K562 (cell line): ENCODE results near the gene EYA2. TPM values are rescaled to one million over a fixed set of nuclear protein-coding genes. Genes with fewer than 3 reads are reported as not detected.

Source experiments
- BRD9 ChIP-seq: fragments of 450-650 bp; IDR thresholded peaks from 2 replicates; pipeline ENCODE4 v1.6.1; 2018; ENCODE audit warnings: low read depth; ENCODE audit not compliant: partially characterized antibody
- CEBPG ChIP-seq, 3 experiments: fragments of 200-800 bp in 1 of 3; sonication (Bioruptor generic) in 1 of 3; sonication (generic) in 1 of 3; formaldehyde crosslinking in 1 of 3; IDR thresholded peaks in 2 of 3; conservative IDR thresholded peaks in 1 of 3; 2 replicates each; pipeline versions ENCODE4 v1.6.1 to v1.8.0; 2016 to 2022; ENCODE audit warnings: missing compliant biosample characterization in 2 of 3, missing genetic modification characterization in 2 of 3, mild to moderate bottlenecking in 1 of 3, missing genetic modification reagents in 1 of 3
- DACH1 ChIP-seq: fragments of 450-650 bp; IDR thresholded peaks from 2 replicates; pipeline ENCODE4 v1.6.1; 2018; ENCODE audit not compliant: partially characterized antibody
- IFI16 ChIP-seq: fragments of 250-450 bp; sonication (Bioruptor Pico); IDR thresholded peaks from 2 replicates; pipeline ENCODE4 v2.1.2; 2022; ENCODE audit warnings: mild to moderate bottlenecking, inconsistent platforms
- IRF1 ChIP-seq: sonication (generic); formaldehyde crosslinking; IDR thresholded peaks from 2 replicates; pipeline ENCODE4 v1.8.0; 2022; ENCODE audit warnings: missing genetic modification reagents, mild to moderate bottlenecking, borderline replicate concordance
- KLF1 ChIP-seq: fragments of 450-650 bp; IDR thresholded peaks from 2 replicates; pipeline ENCODE4 v1.6.1; 2016; ENCODE audit warnings: missing genetic modification characterization, missing compliant biosample characterization
- MYNN ChIP-seq, 2 experiments: sonication (generic); formaldehyde crosslinking in 1 of 2; IDR thresholded peaks; 2 replicates each; pipeline versions ENCODE4 v1.5.0 to v1.6.1; 2016 to 2020; ENCODE audit warnings: antibody characterized with exemption in 1 of 2, missing genetic modification reagents in 1 of 2
- NFE2 ChIP-seq: IDR thresholded peaks from 2 replicates; pipeline ENCODE4 v1.6.1; 2014; ENCODE audit warnings: antibody characterized with exemption, low read depth
- TAF15 ChIP-seq: fragments of 200-400 bp; formaldehyde crosslinking; IDR thresholded peaks from 2 replicates; pipeline ENCODE4 v1.6.1; 2017; ENCODE audit warnings: mild to moderate bottlenecking, low read depth, low read length, moderate library complexity
- ZBTB11 ChIP-seq, 3 experiments: fragments of 200-800 bp in 1 of 3; fragments of 250-450 bp in 1 of 3; fragments of 450-650 bp in 1 of 3; sonication (Bioruptor Pico) in 1 of 3; sonication (Bioruptor generic) in 1 of 3; formaldehyde crosslinking in 1 of 3; IDR thresholded peaks; 2 replicates each; pipeline versions ENCODE4 v1.6.1 to v1.8.0; 2016 to 2022; ENCODE audit warnings: mild to moderate bottlenecking in 2 of 3, missing genetic modification characterization in 2 of 3, missing compliant biosample characterization in 1 of 3, moderate library complexity in 1 of 3
- ZBTB7A ChIP-seq: IDR thresholded peaks from 2 replicates; pipeline ENCODE4 v1.6.1; 2011; ENCODE audit warnings: low read depth, mild to moderate bottlenecking, low read length, moderate library complexity, borderline replicate concordance; ENCODE audit not compliant: control insufficient read depth
- ZFP36 ChIP-seq: fragments of 150-350 bp; IDR thresholded peaks from 2 replicates; pipeline ENCODE4 v1.6.1; 2018; ENCODE audit warnings: low read length, low read depth; ENCODE audit not compliant: partially characterized antibody
- ZNF133 ChIP-seq: fragments of 250-450 bp; sonication (Bioruptor Pico); IDR thresholded peaks from 2 replicates; pipeline ENCODE4 v1.4.0; 2020; ENCODE audit warnings: mild to moderate bottlenecking
- ZNF175 ChIP-seq: fragments of 200-800 bp; sonication (Bioruptor generic); IDR thresholded peaks from 2 replicates; pipeline ENCODE4 v1.6.1; 2016; ENCODE audit warnings: low read depth, mild to moderate bottlenecking, missing genetic modification characterization, missing compliant biosample characterization
- ZSCAN32 ChIP-seq: fragments of 450-650 bp; formaldehyde crosslinking; IDR thresholded peaks from 2 replicates; pipeline ENCODE4 v1.4.0; 2020; ENCODE audit warnings: mild to moderate bottlenecking, moderate library complexity
- polyA plus RNA-seq, 8 experiments: library from polyadenylated mRNA; depleted of rRNA in 4 of 8; stranded (reverse) in 5 of 8; unstranded in 3 of 8; fragments of >200 nt; fragmentation: Nextera tagmentation in 2 of 8; fragmentation: Illumina TruSeq in 1 of 8; extraction: Ambion mirVana in 2 of 8; extraction: Trizol in 1 of 8; gene quantifications; 2 replicates each; pipeline versions ENCODE4 v1.2.1 to v1.2.3, GENCODE V29; 2011 to 2014; ENCODE audit warnings: inconsistent platforms in 1 of 8, missing spikeins in 1 of 8
- total RNA-seq, 7 experiments: library from RNA; depleted of rRNA in 6 of 7; stranded (reverse); fragments of >200 nt in 6 of 7; fragmentation: Illumina TruSeq in 2 of 7; extraction: Trizol in 2 of 7; gene quantifications; 2 replicates each; pipeline versions ENCODE4 v1.2.1 to v1.2.3, GENCODE V29; 2011 to 2021; ENCODE audit warnings: low replicate concordance in 1 of 7
- TF ChIP-seq, protein P1 (sequence below): sonication (generic); formaldehyde crosslinking; IDR thresholded peaks from 2 replicates; pipeline ENCODE4 v1.5.0; 2020; ENCODE audit warnings: missing genetic modification reagents
- TF ChIP-seq, protein P2 (sequence below): fragments of 250-450 bp; sonication (Bioruptor Pico); IDR thresholded peaks from 2 replicates; pipeline ENCODE4 v1.8.0; 2022; ENCODE audit warnings: inconsistent platforms, mild to moderate bottlenecking, moderate library complexity, borderline replicate concordance
- TF ChIP-seq, protein P3 (sequence below): fragments of 450-650 bp; formaldehyde crosslinking; IDR thresholded peaks from 2 replicates; pipeline ENCODE4 v1.4.0; 2020; ENCODE audit warnings: mild to moderate bottlenecking

Gene EYA2
- total and polyA plus RNA-seq, 9 of the 15 experiments (the other 6 are each of a cell fraction or from before 2014, with no cell fraction given) = 0.03 TPM; not detected in 8

GRCh38 chr20:47202733-47203667, 308.4 kb downstream of the EYA2 start (continued):
- TF ChIP-seq, protein P1, sequence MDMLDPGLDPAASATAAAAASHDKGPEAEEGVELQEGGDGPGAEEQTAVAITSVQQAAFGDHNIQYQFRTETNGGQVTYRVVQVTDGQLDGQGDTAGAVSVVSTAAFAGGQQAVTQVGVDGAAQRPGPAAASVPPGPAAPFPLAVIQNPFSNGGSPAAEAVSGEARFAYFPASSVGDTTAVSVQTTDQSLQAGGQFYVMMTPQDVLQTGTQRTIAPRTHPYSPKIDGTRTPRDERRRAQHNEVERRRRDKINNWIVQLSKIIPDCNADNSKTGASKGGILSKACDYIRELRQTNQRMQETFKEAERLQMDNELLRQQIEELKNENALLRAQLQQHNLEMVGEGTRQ (CRISPR knock-in tag) = no peak
- TF ChIP-seq, protein P2, sequence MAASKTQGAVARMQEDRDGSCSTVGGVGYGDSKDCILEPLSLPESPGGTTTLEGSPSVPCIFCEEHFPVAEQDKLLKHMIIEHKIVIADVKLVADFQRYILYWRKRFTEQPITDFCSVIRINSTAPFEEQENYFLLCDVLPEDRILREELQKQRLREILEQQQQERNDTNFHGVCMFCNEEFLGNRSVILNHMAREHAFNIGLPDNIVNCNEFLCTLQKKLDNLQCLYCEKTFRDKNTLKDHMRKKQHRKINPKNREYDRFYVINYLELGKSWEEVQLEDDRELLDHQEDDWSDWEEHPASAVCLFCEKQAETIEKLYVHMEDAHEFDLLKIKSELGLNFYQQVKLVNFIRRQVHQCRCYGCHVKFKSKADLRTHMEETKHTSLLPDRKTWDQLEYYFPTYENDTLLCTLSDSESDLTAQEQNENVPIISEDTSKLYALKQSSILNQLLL (CRISPR knock-in tag) = no peak
- TF ChIP-seq KLF1 (tag) = no peak
- TF ChIP-seq, protein P3, sequence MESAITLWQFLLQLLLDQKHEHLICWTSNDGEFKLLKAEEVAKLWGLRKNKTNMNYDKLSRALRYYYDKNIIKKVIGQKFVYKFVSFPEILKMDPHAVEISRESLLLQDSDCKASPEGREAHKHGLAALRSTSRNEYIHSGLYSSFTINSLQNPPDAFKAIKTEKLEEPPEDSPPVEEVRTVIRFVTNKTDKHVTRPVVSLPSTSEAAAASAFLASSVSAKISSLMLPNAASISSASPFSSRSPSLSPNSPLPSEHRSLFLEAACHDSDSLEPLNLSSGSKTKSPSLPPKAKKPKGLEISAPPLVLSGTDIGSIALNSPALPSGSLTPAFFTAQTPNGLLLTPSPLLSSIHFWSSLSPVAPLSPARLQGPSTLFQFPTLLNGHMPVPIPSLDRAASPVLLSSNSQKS = no peak
- no peak for TF ChIP-seq DACH1
- TF ChIP-seq MYNN (IDR thresholded peaks at IDR 0.05) = no peak
- no peak for TF ChIP-seq MYNN (CRISPR knock-in tag; IDR thresholded peaks at IDR 0.05)
- peak; percentile 43 for TF ChIP-seq ZFP36
- TF ChIP-seq ZNF175 (CRISPR knock-in tag) = no peak
- TF ChIP-seq CEBPG (CRISPR knock-in tag; IDR thresholded peaks at IDR 0.05) = no peak
- TF ChIP-seq CEBPG (tag; conservative IDR thresholded peaks at IDR 0.05 in 1 of 2, IDR thresholded peaks at IDR 0.05 in 1 of 2) = no peak
- TF ChIP-seq ZBTB11 (CRISPR knock-in tag; IDR thresholded peaks at IDR 0.05) = peak in 1 of 3 experiments; percentile 42; a peak in 1 of 6 replicates
- TF ChIP-seq IRF1 (CRISPR knock-in tag) = no peak
- no peak for TF ChIP-seq TAF15
- TF ChIP-seq BRD9 = no peak
- TF ChIP-seq ZSCAN32 (CRISPR knock-in tag) = no peak
- TF ChIP-seq ZNF133 (CRISPR knock-in tag) = no peak
- no peak for TF ChIP-seq IFI16 (CRISPR knock-in tag)
- no peak for TF ChIP-seq NFE2
- no peak for TF ChIP-seq ZBTB7A
